ENCODE results near the gene ERICH6B.

The ERICH6B gene

GRCh38 chr13:45601680-45602079 lies 13.9 kb downstream of the ERICH6B start:
- no peak for DNase-seq (ENCODE audit: low spot score)

- DNase-seq (ENCODE audit: low spot score) = no peak
These were observed 16.9 kb downstream of the ERICH6B start for GRCh38 chr13:45598597-45598996.

- DNase-seq (ENCODE audit: low spot score) = no peak
These were observed 18.6 kb downstream of the ERICH6B start for GRCh38 chr13:45596800-45597475.

GRCh38 chr13:45595965-45596364 lies 19.6 kb downstream of the ERICH6B start:
- no peak for DNase-seq (ENCODE audit: low spot score)

- no peak for DNase-seq (ENCODE audit: low spot score)
These were observed 20.8 kb downstream of the ERICH6B start for GRCh38 chr13:45594764-45595163.

- no peak for DNase-seq (ENCODE audit: low spot score)
These were observed 21.3 kb downstream of the ERICH6B start for GRCh38 chr13:45594227-45594626.

GRCh38 chr13:45592758-45593157 lies 22.8 kb downstream of the ERICH6B start:
- DNase-seq (ENCODE audit: low spot score) = no peak

DNA sequence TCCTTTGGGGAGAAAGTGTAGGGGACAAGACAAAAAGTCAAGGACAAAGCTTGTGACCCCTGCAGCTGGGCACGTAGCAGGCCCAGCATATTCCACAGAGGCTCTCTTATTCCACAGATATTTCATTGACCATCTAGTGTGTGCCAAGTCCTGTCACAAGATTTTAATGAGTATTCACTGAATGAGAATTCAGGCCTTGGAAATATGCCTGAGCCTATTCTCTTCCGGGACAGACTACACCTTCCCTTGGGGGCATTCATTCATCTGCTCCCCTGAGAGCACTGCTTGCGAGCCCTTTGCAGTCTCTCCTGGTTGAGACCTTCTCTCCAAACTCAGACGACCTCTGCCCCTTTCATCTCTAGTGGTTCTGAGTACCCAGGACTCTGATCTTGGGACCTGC lies 25.5 kb downstream of the ERICH6B start:
- no peak for DNase-seq (ENCODE audit: low spot score)

DNA sequence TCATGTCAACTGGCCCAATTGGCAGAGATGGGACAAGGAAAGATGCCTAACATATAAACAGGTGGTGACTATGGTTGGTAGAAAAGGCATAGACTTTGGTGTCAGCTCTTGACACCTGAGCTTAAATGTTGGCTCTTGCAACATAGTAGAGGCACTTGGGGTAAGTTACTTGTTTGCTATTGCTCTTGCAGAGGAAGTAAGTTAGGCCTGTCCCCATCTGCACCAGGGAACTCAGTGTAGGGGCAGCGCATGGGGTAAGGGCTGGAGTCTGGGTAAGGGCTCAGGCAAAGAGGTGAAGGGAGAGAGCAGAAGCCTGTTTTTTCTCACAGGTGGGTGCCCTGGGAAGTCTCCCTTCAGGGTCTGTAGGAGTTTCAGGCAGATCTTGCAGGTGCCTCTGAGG lies 27.6 kb downstream of the ERICH6B start:
- no peak for DNase-seq (ENCODE audit: low spot score)

- no peak for DNase-seq (ENCODE audit: low spot score)
These were observed 30.7 kb downstream of the ERICH6B start for GRCh38 chr13:45584816-45585215.

DNA sequence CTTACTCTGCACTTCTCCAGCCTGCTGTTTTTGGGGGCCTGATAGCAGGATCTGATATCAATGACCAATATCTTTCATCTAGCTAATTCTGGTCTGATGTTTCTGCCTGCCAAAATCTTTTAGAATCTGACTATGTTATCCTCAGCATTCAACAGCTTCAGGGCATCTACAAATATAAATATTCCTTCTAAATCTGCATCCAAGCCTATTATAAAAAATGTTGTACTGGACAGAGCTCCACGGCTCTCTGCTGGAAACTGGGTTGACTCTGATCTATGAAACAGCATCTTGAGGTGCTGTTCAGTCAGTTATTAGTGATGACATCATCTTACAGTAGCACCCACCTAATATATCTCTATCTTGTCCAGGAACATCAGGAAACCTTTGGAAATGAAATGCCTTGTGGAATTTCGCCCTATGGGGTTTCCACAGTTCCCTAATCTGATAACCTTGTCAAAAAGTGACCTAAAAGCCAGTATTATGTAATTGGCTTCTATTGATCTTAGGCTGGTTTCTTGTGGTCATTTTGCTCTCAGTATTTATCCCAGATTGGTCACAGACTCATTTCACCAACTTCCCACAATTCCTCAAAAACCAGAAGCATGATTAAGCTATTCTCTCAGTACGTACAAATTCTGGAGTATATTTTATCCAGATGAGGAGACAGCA lies 33.0 kb downstream of the ERICH6B start:
- DNase-seq (ENCODE audit: low spot score) = no peak

DNA sequence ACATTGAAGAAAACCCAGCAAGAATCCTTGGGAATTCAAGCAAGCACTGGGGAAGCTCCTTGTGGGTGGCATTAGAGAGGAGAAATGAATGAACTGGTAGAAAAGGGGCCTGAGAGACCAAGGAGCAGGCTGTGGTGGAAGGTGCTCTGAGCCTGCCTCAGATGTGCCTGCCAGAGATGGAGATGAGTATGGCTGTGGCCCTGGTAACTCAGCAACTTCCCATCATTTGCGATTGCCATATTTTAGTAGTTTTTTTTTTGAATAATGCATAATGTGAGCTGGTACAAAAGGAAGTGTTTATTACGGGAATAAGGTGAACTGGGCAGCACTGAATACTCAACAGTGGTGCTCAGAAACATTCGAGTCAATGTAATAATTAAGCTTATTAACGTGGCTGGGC lies 39.1 kb downstream of the ERICH6B start:
- no peak for DNase-seq (ENCODE audit: low spot score)

DNA sequence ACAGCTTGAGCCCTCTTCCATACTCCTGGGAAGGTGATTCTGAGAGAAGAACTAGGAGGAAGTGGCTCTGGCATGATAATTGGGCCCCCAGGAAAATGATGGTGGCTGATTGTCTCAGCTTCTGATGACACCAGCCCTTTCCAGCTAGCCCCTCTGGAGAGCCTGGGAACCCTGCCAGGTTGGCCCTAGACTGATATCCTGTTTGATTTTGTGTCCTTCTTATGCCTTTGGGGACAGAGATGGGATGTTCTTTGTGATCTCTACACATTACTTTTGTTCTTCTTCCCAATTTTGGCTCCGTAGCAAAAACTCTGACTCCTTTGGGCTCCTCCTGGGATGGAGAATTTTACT lies 39.7 kb downstream of the ERICH6B start:
- DNase-seq (ENCODE audit: low spot score) = no peak

- no peak for DNase-seq (ENCODE audit: low spot score)
These were observed 40.3 kb downstream of the ERICH6B start for GRCh38 chr13:45575146-45575829.

- DNase-seq (ENCODE audit: low spot score) = no peak
These were observed 50.2 kb downstream of the ERICH6B start for GRCh38 chr13:45565331-45565730.

DNA sequence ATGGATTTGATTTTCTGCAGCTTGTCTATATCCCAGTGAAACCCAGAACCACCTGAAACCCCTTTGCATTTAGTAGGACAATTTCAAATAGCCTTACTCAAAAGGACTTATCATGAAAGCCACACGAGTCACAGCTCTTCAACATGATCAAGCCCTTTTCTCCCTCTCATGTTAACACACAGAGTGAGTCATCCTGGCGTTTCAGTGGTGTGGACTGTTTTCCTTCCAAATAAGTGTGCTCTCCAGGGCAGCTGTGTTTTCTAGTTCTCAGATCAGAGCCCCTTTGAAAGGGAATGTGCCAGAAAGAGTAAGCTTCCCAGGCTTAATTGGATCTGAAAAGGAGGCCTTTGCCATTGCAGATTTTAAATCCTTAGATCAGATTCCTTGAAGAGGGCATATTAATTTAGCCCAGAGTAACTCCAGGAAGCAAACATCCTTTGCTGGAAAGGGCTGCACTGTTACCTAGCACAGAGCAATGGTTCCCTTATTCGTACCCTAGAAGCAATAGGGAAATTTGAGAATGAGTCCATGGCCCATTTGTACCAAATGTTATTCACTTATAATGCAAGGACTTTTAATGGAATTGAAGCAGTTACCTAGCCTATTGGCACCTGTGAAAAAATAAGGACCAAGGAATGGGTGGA lies 51.3 kb downstream of the ERICH6B start:
- no peak for DNase-seq (ENCODE audit: low spot score)

- DNase-seq (ENCODE audit: low spot score) = no peak
These were observed 60.9 kb downstream of the ERICH6B start for GRCh38 chr13:45554604-45555109.

GRCh38 chr13:45548281-45548680 lies 67.3 kb downstream of the ERICH6B start:
- no peak for DNase-seq (ENCODE audit: low spot score)

DNA sequence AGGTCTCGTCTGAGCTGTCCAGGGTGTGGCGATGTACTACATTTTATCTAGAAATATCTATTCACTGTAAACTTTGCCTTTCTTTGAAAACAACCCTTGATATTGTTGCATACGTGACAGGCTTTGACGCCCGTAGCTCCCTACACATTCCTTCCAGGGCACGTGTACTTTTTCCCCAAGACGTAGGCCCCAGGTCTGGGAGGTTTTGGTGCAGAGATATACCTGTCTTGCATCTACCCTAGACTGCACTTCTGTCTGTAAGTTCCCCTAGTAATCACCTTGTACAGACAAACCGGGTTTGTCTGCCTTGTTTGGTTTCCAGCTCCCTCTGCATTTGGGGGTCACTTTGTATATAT lies 69.2 kb downstream of the ERICH6B start:
- DNase-seq (ENCODE audit: low spot score) = no peak

GRCh38 chr13:45545686-45546409 lies 69.7 kb downstream of the ERICH6B start:
- DNase-seq (ENCODE audit: low spot score) = no peak

DNA sequence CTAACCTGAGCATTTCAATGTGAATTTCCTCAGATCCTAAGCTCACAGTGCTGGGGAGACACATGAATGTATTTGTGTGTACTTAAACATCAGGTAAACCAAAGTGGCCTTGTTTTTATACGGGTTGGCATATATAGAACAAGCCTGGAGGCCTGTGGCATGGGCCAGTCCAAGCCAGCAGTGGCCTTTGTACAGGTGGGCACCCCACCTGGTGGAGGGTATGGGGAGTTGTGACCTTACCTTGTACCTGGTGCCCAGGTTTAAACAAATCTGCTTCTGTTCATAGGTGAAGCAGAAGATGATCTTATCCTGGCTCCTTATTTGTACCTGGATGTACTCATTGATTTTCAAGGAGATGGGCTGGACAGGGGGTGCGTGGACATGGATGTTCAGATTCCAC lies 71.0 kb downstream of the ERICH6B start:
- DNase-seq (ENCODE audit: low spot score) = no peak

GRCh38 chr13:45542878-45543277 lies 72.7 kb downstream of the ERICH6B start:
- no peak for DNase-seq (ENCODE audit: low spot score)
